Muscle layer of colon (tissue), 2 donors: ENCODE results near the gene SCN2B.

ENCODE experiments used
- H3K27ac ChIP-seq: one replicate; pipeline ENCODE4 v1.7.0; 2013; ENCODE audit warnings: low read depth, mild to moderate bottlenecking, low read length, moderate library complexity
- H3K27me3 ChIP-seq, 2 donors: one replicate each; pipeline ENCODE4 v1.7.0; 2013; ENCODE audit warnings: low read length in 2 of 2, mild to moderate bottlenecking in 2 of 2; ENCODE audit not compliant: insufficient read depth in 2 of 2, control insufficient read depth in 1 of 2
- H3K36me3 ChIP-seq: one replicate; pipeline ENCODE4 v1.7.0; 2013; ENCODE audit warnings: mild to moderate bottlenecking, low read length; ENCODE audit not compliant: insufficient read depth
- H3K4me1 ChIP-seq: one replicate; pipeline ENCODE4 v1.7.0; 2013; ENCODE audit warnings: mild to moderate bottlenecking, low read length; ENCODE audit not compliant: insufficient read depth
- H3K4me3 ChIP-seq, 2 donors: one replicate each; pipeline ENCODE4 v1.7.0; 2013; ENCODE audit warnings: low read length in 2 of 2, low read depth in 1 of 2, mild to moderate bottlenecking in 1 of 2, moderate library complexity in 1 of 2
- H3K9ac ChIP-seq: one replicate; pipeline ENCODE4 v1.7.0; 2013; ENCODE audit warnings: low read length
- H3K9me3 ChIP-seq: one replicate; pipeline ENCODE4 v1.7.0; 2013; ENCODE audit warnings: mild to moderate bottlenecking, low read length
- donor health status: abdominal sarcoma.
- donor health status: Adenocarcinoma of cecum.

Gene SCN2B

DNA sequence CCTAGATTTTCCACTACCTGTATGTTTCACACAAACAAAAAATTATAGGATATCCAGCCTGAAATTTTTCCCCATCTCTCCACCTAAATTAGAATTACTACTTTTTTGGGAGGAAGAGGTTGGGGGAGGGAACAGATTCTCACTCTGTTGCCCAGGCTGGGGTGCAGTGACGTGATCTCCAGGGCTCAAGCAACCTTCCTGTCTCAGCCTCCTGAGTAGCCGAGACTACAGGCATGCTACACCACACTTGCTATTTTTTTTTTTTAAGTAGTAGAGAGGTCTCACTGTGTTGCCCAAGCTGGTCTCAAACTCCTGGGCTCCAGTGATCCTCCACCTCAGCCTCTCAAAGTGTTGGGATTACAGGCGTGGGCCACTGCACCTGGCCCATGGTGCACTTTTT, 38.8 kb upstream of the SCN2B start:
- Histone ChIP-seq H3K9ac (no peak overlapping the region), H3K27me3 (no peaks in the 10 kb centered on the region), H3K4me3 (no peak overlapping the region), H3K9me3 (no peaks in the 10 kb centered on the region), H3K27ac (no peak overlapping the region), H3K36me3 (no peaks in the 10 kb centered on the region), H3K4me1 (no peaks in the 10 kb centered on the region)

DNA sequence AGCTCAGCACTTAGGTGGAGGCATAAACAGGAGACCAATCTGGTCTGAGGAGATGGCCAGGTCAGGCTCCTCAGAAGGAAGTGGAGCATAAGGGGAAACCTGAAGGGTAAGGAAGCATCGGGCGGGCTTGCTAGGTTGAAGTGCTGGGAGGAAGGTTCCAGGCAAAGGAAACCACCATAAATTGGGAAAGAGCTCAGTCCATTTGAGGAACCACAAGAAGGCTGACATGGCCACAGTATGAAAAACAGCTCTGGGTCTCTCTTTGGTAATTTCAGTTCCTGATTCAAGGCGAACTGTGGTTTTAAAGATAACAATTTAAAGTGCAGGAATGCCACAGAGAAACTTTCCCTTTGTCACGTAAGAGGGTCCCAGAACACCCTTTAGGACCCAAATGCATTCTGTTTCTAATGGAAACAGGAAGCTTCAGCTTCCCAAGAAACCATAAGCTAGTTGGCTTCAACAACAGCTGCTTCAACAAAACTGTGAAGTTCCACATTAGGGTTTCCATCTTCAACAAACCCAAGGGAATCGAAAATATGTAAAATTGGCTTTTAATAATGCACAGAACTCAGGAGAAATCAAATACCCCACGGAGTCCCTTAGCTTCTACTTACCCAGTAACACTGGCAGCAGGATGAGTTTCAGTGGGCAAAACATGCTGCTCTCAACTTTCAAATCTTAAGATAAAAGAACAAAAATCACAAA, 37.9 kb upstream of the SCN2B start:
- Histone ChIP-seq H3K36me3 (no peaks in the 10 kb centered on the region), H3K9ac (no peak overlapping the region), H3K27ac (no peak overlapping the region), H3K9me3 (no peaks in the 10 kb centered on the region), H3K4me1 (no peaks in the 10 kb centered on the region), H3K4me3 (no peak overlapping the region), H3K27me3 (no peaks in the 10 kb centered on the region)

DNA sequence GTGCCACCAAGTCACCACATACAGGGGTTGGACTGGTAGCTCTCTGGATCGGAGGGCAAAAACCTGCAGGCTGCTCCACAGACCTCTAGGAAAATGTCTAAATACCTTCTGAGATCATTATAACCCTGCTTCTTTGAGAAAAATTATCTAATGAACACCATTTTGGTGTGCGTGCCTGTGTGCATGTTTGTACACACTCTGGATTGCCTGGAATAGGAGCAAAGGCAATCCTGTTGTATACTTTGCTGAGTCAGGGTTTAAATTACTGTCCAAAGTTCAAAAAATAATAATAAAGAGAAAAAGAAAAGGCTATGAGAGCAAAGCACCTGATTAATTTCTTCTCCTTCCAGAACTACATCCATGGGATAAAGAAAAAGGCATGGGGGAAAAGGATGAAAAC, 37.3 kb upstream of the SCN2B start:
- Histone ChIP-seq H3K9me3 (no peaks in the 10 kb centered on the region), H3K36me3 (no peaks in the 10 kb centered on the region), H3K9ac (no peak overlapping the region), H3K27me3 (no peaks in the 10 kb centered on the region), H3K4me1 (no peaks in the 10 kb centered on the region), H3K4me3 (no peak overlapping the region), H3K27ac (no peak overlapping the region)

DNA sequence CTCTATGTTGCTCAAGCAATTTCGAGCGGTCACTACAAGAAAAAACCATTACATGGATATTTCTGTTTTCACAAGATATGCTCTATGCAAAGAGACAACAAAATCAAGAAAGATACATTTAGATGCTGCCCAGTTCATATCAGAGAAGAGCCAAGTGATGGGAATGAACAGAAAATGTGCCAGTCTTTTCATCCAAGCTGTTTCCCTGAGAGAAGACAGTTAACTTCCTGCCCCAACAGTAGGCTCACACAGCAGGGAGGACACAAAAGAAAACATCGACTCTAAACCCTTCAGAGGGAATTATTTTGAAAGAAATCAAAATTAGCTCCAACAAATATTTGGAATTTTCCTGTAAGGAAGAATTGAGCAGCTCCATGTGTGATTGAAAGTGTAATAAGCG, 36.8 kb upstream of the SCN2B start:
- no peak overlapping the region for H3K9ac ChIP-seq
- H3K27me3 ChIP-seq = no peaks in the 10 kb centered on the region
- no peaks in the 10 kb centered on the region for H3K36me3 ChIP-seq
- no peaks in the 10 kb centered on the region for H3K4me1 ChIP-seq
- no peak overlapping the region for H3K27ac ChIP-seq
- H3K9me3 ChIP-seq = no peaks in the 10 kb centered on the region
- H3K4me3 ChIP-seq = no peak overlapping the region

DNA sequence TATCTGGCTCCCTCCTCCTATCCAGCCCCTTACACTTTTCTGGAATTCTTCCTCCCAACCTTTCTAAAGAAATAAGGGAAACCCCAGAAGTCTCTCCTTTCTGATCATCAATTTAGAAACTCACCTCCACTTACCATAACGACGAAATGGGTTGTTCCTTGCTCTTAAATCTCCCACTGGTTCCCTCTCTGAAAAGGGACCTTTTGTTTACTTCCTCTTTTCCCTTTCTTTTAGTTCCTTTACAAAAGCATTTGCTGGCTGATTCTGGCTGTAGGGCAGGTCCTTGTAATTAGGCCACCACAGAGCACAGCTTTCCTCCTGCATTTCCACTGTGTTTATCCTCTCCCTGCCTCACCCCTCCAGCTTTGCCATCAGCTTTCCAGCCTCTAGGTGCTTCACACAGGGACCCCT, 36.3 kb upstream of the SCN2B start:
- no peaks in the 10 kb centered on the region for H3K36me3 ChIP-seq
- no peaks in the 10 kb centered on the region for H3K27me3 ChIP-seq
- H3K4me3 ChIP-seq = no peak overlapping the region
- H3K27ac ChIP-seq = no peak overlapping the region
- H3K9me3 ChIP-seq = no peaks in the 10 kb centered on the region
- no peak overlapping the region for H3K9ac ChIP-seq
- no peaks in the 10 kb centered on the region for H3K4me1 ChIP-seq

DNA sequence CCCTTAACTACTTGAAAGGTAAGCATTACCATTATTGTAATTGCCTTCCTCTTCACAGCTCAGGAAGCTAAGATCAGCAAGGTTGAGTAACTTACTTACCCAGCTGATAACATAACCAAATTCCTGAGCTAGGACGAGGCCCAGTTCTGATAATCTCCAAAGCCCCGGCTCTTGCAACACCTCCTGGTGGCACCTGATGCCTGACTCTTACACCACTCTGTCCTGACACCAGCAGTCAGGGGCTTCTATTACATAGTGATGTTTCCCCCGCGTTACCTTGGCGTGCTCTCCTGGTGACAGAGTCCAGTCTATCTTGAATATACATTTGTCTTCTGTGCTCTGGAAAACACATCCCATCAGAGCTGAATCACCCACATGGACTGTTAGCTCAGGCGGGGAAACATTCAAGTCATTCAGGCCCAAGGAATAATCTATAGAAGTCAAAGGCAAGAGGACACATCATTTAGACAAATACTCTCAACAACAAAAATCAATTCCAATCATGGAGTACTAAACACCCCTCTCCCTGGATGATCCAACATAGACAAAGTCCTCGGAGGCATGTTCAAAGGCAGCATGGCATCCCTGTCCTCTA, 35.8 kb upstream of the SCN2B start:
- Histone ChIP-seq H3K4me1 (no peaks in the 10 kb centered on the region), H3K9ac (no peak overlapping the region), H3K27me3 (no peaks in the 10 kb centered on the region), H3K27ac (no peak overlapping the region), H3K4me3 (no peak overlapping the region), H3K36me3 (no peaks in the 10 kb centered on the region), H3K9me3 (no peaks in the 10 kb centered on the region)

DNA sequence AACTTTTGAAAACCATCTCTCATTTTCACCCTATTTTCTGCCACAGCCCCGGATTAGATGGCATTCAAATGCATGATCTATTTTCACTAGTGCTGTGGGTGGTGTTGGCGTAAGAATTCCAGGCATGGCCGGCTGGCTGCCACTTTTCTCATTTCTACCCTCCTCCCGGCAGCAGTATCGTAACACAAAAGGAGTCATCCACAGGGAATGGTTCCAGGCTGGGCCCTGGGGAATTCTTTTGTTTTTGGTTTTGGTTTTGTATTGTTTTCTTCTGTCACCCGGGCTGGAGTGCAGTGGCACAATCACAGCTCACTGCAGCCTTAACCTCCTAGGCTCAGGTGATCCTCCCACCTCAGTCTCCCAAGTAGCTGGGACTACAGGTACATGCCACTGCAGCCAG, 34.6 kb upstream of the SCN2B start:
- H3K36me3 ChIP-seq = no peaks in the 10 kb centered on the region
- H3K27me3 ChIP-seq = no peaks in the 10 kb centered on the region
- H3K4me3 ChIP-seq = no peak overlapping the region
- H3K9ac ChIP-seq = no peak overlapping the region
- no peak overlapping the region for H3K27ac ChIP-seq
- H3K9me3 ChIP-seq = no peaks in the 10 kb centered on the region
- H3K4me1 ChIP-seq = no peaks in the 10 kb centered on the region

DNA sequence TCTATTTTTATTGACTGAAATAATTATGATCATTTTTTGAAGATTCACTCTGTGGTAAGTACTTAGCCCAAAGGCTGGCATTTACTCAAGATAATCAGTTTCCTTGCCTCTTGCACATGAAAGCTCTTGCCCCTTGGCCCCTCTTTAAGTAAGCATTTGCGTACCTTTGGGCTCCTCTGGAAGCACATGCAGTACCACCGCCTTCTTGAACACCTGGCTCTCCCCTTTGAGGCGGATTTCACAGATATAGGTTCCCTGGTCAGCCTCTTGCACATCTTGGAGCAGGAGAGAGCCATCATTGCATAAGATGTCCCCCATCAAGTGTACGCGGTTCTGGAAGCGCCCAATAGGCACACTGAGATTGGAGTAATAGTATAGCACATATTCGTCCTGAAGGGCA, 33.9 kb upstream of the SCN2B start:
- H3K9me3 ChIP-seq = no peaks in the 10 kb centered on the region
- no peak overlapping the region for H3K9ac ChIP-seq
- no peaks in the 10 kb centered on the region for H3K4me1 ChIP-seq
- H3K27me3 ChIP-seq = no peaks in the 10 kb centered on the region
- no peaks in the 10 kb centered on the region for H3K36me3 ChIP-seq
- no peak overlapping the region for H3K4me3 ChIP-seq
- no peak overlapping the region for H3K27ac ChIP-seq

DNA sequence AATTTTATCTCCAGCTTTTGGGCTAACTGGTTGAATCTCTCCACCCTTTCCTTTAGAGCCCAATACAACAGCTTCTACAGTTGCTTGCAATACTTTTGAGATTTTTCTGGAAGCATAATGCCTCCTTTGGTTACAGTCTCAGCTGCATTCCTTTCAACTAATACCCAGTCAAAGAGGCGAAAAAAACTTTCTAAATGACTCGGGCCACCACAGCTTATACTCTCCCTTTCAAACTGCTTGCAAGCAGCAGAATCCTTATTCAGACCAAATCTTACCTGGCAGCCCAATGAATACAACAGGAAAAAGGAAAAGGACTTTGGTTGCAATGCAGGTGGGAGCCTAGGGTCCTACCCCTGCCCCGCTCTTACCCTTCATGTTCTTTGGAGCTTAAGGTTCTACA, 32.6 kb upstream of the SCN2B start:
- no peak overlapping the region for H3K9ac ChIP-seq
- H3K4me1 ChIP-seq = no peaks in the 10 kb centered on the region
- H3K4me3 ChIP-seq = no peak overlapping the region
- no peaks in the 10 kb centered on the region for H3K36me3 ChIP-seq
- no peaks in the 10 kb centered on the region for H3K9me3 ChIP-seq
- H3K27ac ChIP-seq = no peak overlapping the region
- H3K27me3 ChIP-seq = no peaks in the 10 kb centered on the region

DNA sequence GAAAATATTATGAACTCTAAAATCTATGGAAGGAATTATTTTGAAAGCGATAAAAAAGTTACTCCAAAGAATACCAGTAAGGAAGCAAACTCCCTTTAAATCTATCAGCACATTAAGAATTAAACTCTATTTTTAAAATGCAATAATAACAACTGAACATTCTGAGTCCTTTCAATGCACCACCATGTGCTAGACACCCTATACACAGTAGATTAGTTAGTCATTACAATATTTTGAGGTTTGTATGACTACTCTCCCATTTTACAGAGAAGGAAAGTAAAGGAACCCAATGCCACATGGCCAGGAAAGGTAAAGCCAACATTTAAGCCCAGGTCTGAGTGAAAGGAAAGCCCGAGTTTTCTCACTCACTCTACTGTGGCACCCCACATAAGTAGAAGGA, 30.6 kb upstream of the SCN2B start:
- Histone ChIP-seq H3K27ac (no peak overlapping the region), H3K36me3 (no peaks in the 10 kb centered on the region), H3K4me3 (no peak overlapping the region), H3K4me1 (no peaks in the 10 kb centered on the region), H3K9me3 (no peaks in the 10 kb centered on the region), H3K9ac (no peak overlapping the region), H3K27me3 (no peaks in the 10 kb centered on the region)

DNA sequence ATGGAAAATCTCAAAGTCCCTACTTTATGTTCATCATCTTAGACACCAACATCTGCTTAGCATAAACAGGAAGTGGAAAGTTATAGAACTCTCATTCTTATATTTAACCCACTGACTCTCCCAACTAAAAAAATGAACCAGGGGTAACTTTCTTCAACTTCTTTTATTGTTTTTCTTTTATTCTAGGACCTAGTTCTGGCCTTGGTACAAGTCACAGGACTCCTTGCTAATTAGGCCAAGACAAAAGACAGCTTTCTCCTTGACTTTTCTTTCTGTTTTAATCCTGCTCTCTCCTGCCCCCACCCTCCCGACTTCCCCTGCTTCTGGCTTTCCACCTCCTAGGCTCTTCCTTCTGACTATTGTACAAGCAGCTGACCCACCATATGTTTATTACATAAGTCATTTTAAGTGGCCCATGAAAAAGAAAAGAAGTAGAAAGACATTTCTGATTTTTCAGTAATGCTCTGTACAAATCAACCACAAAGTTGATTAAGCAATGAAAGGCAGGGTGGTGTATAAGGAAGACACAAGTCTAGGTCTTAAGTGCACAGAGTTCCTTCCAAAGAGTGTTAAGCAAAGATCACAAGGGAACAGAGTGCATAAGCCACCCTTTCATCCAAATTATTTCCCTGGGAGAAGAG, 30.1 kb upstream of the SCN2B start:
- Histone ChIP-seq H3K36me3 (no peaks in the 10 kb centered on the region), H3K9ac (no peak overlapping the region), H3K9me3 (no peaks in the 10 kb centered on the region), H3K27me3 (no peaks in the 10 kb centered on the region), H3K4me3 (no peak overlapping the region), H3K4me1 (no peaks in the 10 kb centered on the region), H3K27ac (no peak overlapping the region)
